HEK293 (cell line): Measurements from ENCODE around the gene SP2.

Source experiments
- CTCF ChIA-PET: fragments of 350-600 bp; formaldehyde crosslinking; extraction: SDS; loops from one replicate; lab custom pipeline; 2021; ENCODE audit warnings: antibody characterized with exemption; lab: Yijun Ruan, JAX
- POLR2A ChIA-PET: fragments of 300-600 bp; formaldehyde crosslinking; extraction: SDS; loops from one replicate; lab custom pipeline; 2020; ENCODE audit warnings: antibody characterized with exemption, inconsistent platforms; lab: Yijun Ruan, JAX
- H3K27ac ChIP-seq: fragments of 200-500 bp; sonication (Bioruptor generic); 2 replicates; pipeline ENCODE4 v1.5.1; 2014; ENCODE audit warnings: low read depth, low read length, control low read depth, inconsistent platforms; ENCODE audit errors: extremely low read depth
- H3K36me3 ChIP-seq, 2 experiments: fragments of 200-500 bp in 1 of 2; sonication (Bioruptor generic) in 1 of 2; 1 replicate in 1 of 2; 2 replicates in 1 of 2; pipeline ENCODE4 v1.5.1; 2014 to 2017; ENCODE audit warnings: inconsistent platforms in 2 of 2, low read length in 2 of 2; ENCODE audit not compliant: control insufficient read depth in 2 of 2, insufficient read depth in 1 of 2
- H3K4me1 ChIP-seq: fragments of 200-500 bp; sonication (Bioruptor generic); 2 replicates; pipeline ENCODE4 v1.5.1; 2014; ENCODE audit warnings: mild to moderate bottlenecking, low read length, inconsistent platforms; ENCODE audit not compliant: control insufficient read depth, insufficient read depth
- H3K4me3 ChIP-seq: 2 replicates; pipeline ENCODE4 v1.5.1; 2011; ENCODE audit warnings: low read depth, mild to moderate bottlenecking, control low read depth, low read length, moderate library complexity
- H3K9me3 ChIP-seq: fragments of 200-500 bp; sonication (Bioruptor generic); 2 replicates; pipeline ENCODE4 v1.5.1; 2014; ENCODE audit warnings: low read depth, low read length, inconsistent platforms; ENCODE audit not compliant: control insufficient read depth, insufficient read depth
- HOXD13 ChIP-seq: sonication (generic); formaldehyde crosslinking; IDR thresholded peaks from 2 replicates; pipeline ENCODE4 v1.8.0; 2022; ENCODE audit warnings: missing genetic modification reagents, borderline replicate concordance
- KLF10 ChIP-seq: fragments of 450-650 bp; IDR thresholded peaks from 2 replicates; pipeline ENCODE4 v1.5.1; 2018; ENCODE audit warnings: missing biosample characterization, mild to moderate bottlenecking, missing genetic modification characterization
- MYNN ChIP-seq: fragments of 450-650 bp; formaldehyde crosslinking; IDR thresholded peaks from 2 replicates; pipeline ENCODE4 v1.5.1; 2016; ENCODE audit warnings: missing biosample characterization, missing genetic modification characterization, borderline replicate concordance
- SALL2 ChIP-seq: fragments of 450-650 bp; formaldehyde crosslinking; IDR thresholded peaks from 2 replicates; pipeline ENCODE4 v1.5.0; 2017; ENCODE audit warnings: missing biosample characterization, mild to moderate bottlenecking, missing genetic modification characterization, borderline replicate concordance
- SP7 ChIP-seq: fragments of 450-650 bp; formaldehyde crosslinking; IDR thresholded peaks from 2 replicates; pipeline ENCODE4 v1.5.1; 2016; ENCODE audit warnings: missing biosample characterization, missing genetic modification characterization
- WT1 ChIP-seq: fragments of 450-650 bp; formaldehyde crosslinking; IDR thresholded peaks from 2 replicates; pipeline ENCODE4 v1.5.1; 2016; ENCODE audit warnings: missing biosample characterization, missing genetic modification characterization
- ZBTB8A ChIP-seq: fragments of 450-650 bp; formaldehyde crosslinking; IDR thresholded peaks from 2 replicates; pipeline ENCODE4 v1.5.1; 2016; ENCODE audit warnings: missing biosample characterization, missing genetic modification characterization
- ZEB2 ChIP-seq: fragments of 450-650 bp; formaldehyde crosslinking; IDR thresholded peaks from 2 replicates; pipeline ENCODE4 v1.5.1; 2016; ENCODE audit warnings: missing biosample characterization, missing genetic modification characterization
- ZFP37 ChIP-seq: fragments of 450-650 bp; formaldehyde crosslinking; IDR thresholded peaks from 2 replicates; pipeline ENCODE4 v1.5.1; 2016; ENCODE audit warnings: missing biosample characterization, missing genetic modification characterization
- ZNF140 ChIP-seq: fragments of 450-650 bp; formaldehyde crosslinking; IDR thresholded peaks from 2 replicates; pipeline ENCODE4 v1.5.1; 2016; ENCODE audit warnings: missing biosample characterization, missing genetic modification characterization
- ZNF155 ChIP-seq: fragments of 450-650 bp; formaldehyde crosslinking; IDR thresholded peaks from 2 replicates; pipeline ENCODE4 v1.5.1; 2016; ENCODE audit warnings: missing biosample characterization, missing genetic modification characterization
- ZNF174 ChIP-seq: fragments of 450-650 bp; formaldehyde crosslinking; IDR thresholded peaks from 2 replicates; pipeline ENCODE4 v1.5.0; 2017; ENCODE audit warnings: missing biosample characterization, mild to moderate bottlenecking, missing genetic modification characterization
- ZNF214 ChIP-seq: fragments of 450-650 bp; formaldehyde crosslinking; IDR thresholded peaks from 2 replicates; pipeline ENCODE4 v1.5.1; 2017; ENCODE audit warnings: missing biosample characterization, mild to moderate bottlenecking, missing genetic modification characterization, borderline replicate concordance
- ZNF394 ChIP-seq: fragments of 450-650 bp; formaldehyde crosslinking; IDR thresholded peaks from 2 replicates; pipeline ENCODE4 v1.5.1; 2016; ENCODE audit warnings: missing biosample characterization, missing genetic modification characterization, mild to moderate bottlenecking, moderate library complexity, borderline replicate concordance
- ZNF404 ChIP-seq: fragments of 450-650 bp; formaldehyde crosslinking; IDR thresholded peaks from 2 replicates; pipeline ENCODE4 v1.5.1; 2017; ENCODE audit warnings: missing biosample characterization, missing genetic modification characterization
- ZNF514 ChIP-seq: fragments of 450-650 bp; formaldehyde crosslinking; IDR thresholded peaks from 2 replicates; pipeline ENCODE4 v1.5.1; 2016; ENCODE audit warnings: missing biosample characterization, missing genetic modification characterization
- ZNF624 ChIP-seq: fragments of 450-650 bp; formaldehyde crosslinking; IDR thresholded peaks from 2 replicates; pipeline ENCODE4 v1.5.1; 2017; ENCODE audit warnings: missing biosample characterization, missing genetic modification characterization
- ZNF629 ChIP-seq: fragments of 450-650 bp; formaldehyde crosslinking; IDR thresholded peaks from 2 replicates; pipeline ENCODE4 v1.5.1; 2017; ENCODE audit warnings: missing biosample characterization, missing genetic modification characterization
- ZNF658 ChIP-seq: fragments of 450-650 bp; formaldehyde crosslinking; IDR thresholded peaks from 2 replicates; pipeline ENCODE4; 2016; ENCODE audit warnings: missing biosample characterization, missing genetic modification characterization
- ZNF768 ChIP-seq: fragments of 450-650 bp; formaldehyde crosslinking; IDR thresholded peaks from 2 replicates; pipeline ENCODE4 v1.5.1; 2018; ENCODE audit warnings: missing biosample characterization, mild to moderate bottlenecking, missing genetic modification characterization
- ZSCAN30 ChIP-seq: fragments of 450-650 bp; IDR thresholded peaks from 2 replicates; pipeline ENCODE4 v1.5.1; 2018; ENCODE audit warnings: missing biosample characterization, mild to moderate bottlenecking, missing genetic modification characterization, moderate library complexity
- TF ChIP-seq, protein P1 (sequence below): fragments of 450-650 bp; formaldehyde crosslinking; IDR thresholded peaks from 2 replicates; pipeline ENCODE4 v1.5.1; 2017; ENCODE audit warnings: missing biosample characterization, missing genetic modification characterization
- TF ChIP-seq, protein P2 (sequence below): fragments of 450-650 bp; IDR thresholded peaks from 2 replicates; pipeline ENCODE4 v1.5.1; 2018; ENCODE audit warnings: missing biosample characterization, mild to moderate bottlenecking, missing genetic modification characterization
- TF ChIP-seq, protein P3 (sequence below): fragments of 450-650 bp; formaldehyde crosslinking; IDR thresholded peaks from 2 replicates; pipeline ENCODE4 v1.5.1; 2016; ENCODE audit warnings: missing biosample characterization, missing genetic modification characterization

The SP2 gene

DNA sequence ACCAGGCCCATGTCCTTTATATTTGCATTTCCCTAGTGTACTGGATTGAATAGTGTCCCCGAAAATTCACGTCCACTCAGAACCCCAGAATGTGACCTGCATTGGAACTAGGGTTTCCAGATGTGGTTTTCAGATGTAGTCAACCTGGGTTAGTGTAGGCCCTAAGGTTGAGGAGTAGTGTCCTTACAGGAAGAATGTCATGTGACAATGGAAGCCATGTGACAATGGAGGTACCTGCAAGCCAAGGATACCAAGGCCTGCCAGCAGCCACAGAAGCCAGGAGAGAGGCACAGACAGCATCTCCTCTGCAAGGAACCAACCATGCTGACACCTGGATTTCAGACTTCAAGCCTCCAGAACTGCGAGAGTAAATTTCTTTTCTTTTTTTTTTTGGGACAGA is 66.9 kb downstream of the SP2 start:
- no peaks in the 10 kb centered on the region for H3K36me3 ChIP-seq
- H3K4me3 ChIP-seq, result no peak overlapping the region
- peaks cover 13% of the 10 kb centered on the region for H3K4me1 ChIP-seq
- H3K9me3 ChIP-seq, result no peaks in the 10 kb centered on the region
- H3K27ac ChIP-seq, result no peak overlapping the region
- TF ChIP-seq ZNF514 (no peak), WT1 (no peak), ZBTB8A (tag by site-specific recombination) (no peak), KLF10 (tag by site-specific recombination) (no peak), ZNF155 (tag by site-specific recombination) (no peak), ZNF394 (no peak), ZNF140 (tag by site-specific recombination) (no peak), ZNF768 (tag by site-specific recombination) (no peak), ZNF624 (tag by site-specific recombination) (no peak), ZEB2 (no peak), ZSCAN30 (no peak), ZNF658 (tag by site-specific recombination) (no peak), HOXD13 (CRISPR knock-in tag) (no peak), MYNN (tag by site-specific recombination) (no peak), ZNF404 (tag by site-specific recombination) (no peak)
- TF ChIP-seq, protein P1, sequence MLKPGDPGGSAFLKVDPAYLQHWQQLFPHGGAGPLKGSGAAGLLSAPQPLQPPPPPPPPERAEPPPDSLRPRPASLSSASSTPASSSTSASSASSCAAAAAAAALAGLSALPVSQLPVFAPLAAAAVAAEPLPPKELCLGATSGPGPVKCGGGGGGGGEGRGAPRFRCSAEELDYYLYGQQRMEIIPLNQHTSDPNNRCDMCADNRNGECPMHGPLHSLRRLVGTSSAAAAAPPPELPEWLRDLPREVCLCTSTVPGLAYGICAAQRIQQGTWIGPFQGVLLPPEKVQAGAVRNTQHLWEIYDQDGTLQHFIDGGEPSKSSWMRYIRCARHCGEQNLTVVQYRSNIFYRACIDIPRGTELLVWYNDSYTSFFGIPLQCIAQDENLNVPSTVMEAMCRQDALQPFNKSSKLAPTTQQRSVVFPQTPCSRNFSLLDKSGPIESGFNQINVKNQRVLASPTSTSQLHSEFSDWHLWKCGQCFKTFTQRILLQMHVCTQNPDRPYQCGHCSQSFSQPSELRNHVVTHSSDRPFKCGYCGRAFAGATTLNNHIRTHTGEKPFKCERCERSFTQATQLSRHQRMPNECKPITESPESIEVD, result no peak
- TF ChIP-seq, protein P2, sequence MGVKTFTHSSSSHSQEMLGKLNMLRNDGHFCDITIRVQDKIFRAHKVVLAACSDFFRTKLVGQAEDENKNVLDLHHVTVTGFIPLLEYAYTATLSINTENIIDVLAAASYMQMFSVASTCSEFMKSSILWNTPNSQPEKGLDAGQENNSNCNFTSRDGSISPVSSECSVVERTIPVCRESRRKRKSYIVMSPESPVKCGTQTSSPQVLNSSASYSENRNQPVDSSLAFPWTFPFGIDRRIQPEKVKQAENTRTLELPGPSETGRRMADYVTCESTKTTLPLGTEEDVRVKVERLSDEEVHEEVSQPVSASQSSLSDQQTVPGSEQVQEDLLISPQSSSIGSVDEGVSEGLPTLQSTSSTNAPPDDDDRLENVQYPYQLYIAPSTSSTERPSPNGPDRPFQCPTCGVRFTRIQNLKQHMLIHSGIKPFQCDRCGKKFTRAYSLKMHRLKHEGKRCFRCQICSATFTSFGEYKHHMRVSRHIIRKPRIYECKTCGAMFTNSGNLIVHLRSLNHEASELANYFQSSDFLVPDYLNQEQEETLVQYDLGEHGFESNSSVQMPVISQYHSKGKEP (tag by site-specific recombination), result no peak
- POLR2A ChIA-PET, result no interaction called here
- CTCF ChIA-PET, result interaction anchor here (9.5 to 22.4 kb wide), 2 partner anchors 11 to 15 kb away, joined by 124 to 592 read pairs; partner anchors contain the start of gene CDK5RAP3

DNA sequence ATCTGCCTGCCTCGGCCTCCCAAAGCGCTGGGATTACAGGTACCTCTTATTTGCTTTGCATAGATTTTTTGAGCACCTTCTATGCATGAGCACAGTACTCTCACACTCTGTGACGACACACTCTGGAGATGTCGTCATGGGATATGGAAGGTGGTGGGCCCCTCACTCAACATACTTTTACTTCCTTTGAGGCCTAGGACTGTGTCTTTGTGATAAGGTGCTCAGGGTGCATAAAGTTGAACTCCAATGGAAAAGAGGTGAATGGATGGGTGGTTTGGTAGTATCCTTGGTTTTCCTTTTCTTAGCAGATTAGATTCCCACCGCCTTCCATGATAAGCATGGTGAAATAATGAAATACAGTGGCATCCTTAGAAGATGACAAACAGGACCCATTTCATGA is 68.8 kb downstream of the SP2 start:
- CTCF ChIA-PET, result interaction anchor here (0.9 to 21.9 kb wide), 2 partner anchors 13 to 75 kb away, joined by 6 to 592 read pairs; partner anchors contain the start of genes PNPO and PRR15L
- no peaks in the 10 kb centered on the region for H3K9me3 ChIP-seq
- POLR2A ChIA-PET, result no interaction called here

More for the DNA sequence above, 68.8 kb downstream of the SP2 start:
- no peak overlapping the region for H3K4me3 ChIP-seq
- TF ChIP-seq SP7 (tag by site-specific recombination), result no peak
- no peak for TF ChIP-seq MYNN (tag by site-specific recombination)
- TF ChIP-seq ZNF629 (tag by site-specific recombination), result no peak
- TF ChIP-seq, protein P3, sequence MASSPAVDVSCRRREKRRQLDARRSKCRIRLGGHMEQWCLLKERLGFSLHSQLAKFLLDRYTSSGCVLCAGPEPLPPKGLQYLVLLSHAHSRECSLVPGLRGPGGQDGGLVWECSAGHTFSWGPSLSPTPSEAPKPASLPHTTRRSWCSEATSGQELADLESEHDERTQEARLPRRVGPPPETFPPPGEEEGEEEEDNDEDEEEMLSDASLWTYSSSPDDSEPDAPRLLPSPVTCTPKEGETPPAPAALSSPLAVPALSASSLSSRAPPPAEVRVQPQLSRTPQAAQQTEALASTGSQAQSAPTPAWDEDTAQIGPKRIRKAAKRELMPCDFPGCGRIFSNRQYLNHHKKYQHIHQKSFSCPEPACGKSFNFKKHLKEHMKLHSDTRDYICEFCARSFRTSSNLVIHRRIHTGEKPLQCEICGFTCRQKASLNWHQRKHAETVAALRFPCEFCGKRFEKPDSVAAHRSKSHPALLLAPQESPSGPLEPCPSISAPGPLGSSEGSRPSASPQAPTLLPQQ (tag by site-specific recombination), result no peak
- TF ChIP-seq ZNF214 (tag by site-specific recombination), result no peak
- TF ChIP-seq ZNF174 (tag by site-specific recombination), result no peak
- no peak for TF ChIP-seq SALL2 (tag by site-specific recombination)
- no peak for TF ChIP-seq ZFP37 (tag by site-specific recombination)
- H3K27ac ChIP-seq, result no peak overlapping the region
- no peaks in the 10 kb centered on the region for H3K36me3 ChIP-seq
- H3K4me1 ChIP-seq, result peaks cover 5% of the 10 kb centered on the region
